ENCODE measurements around the gene HEY2. TPM values are rescaled to one million over a fixed set of nuclear protein-coding genes. Genes with fewer than 3 reads are reported as not detected.
"Not testable (repeated sequence)": the region's sequence is repeated elsewhere in the genome, so short reads cannot be mapped to it uniquely, and the experiment has no call there.

Gene HEY2
- total RNA-seq (10 to 100 TPM in 2 of 7 donors, 1 to 10 TPM in 5; 3.0 to 19.9 (median 5.5) TPM), polyA plus RNA-seq (10 to 100 TPM in 1 of 2 donors, 1 to 10 TPM in 1; 9.9 to 12.7 TPM)
- long read RNA-seq, donor 1, transcript HEY2-201 (5 exons, 2,678 nt) = major isoform, 9 of 27 reads
- long read RNA-seq, donor 1, partial matches to known transcripts = 18 of 27 reads
- long read RNA-seq, donor 1, other reads (novel, unspliced or antisense) = 0 of 27 reads
- long read RNA-seq, donor 2, transcript HEY2-202 (5 exons, 2,461 nt) = major isoform, 5 of 9 reads
- long read RNA-seq, donor 2, partial matches to known transcripts = 0 of 9 reads
- long read RNA-seq, donor 2, other reads (novel, unspliced or antisense) = 0 of 9 reads
- long read RNA-seq, donor 3, transcript HEY2-201 (5 exons, 2,678 nt) = major isoform, 10 of 17 reads
- long read RNA-seq, donor 3, partial matches to known transcripts = 0 of 17 reads
- long read RNA-seq, donor 3, other reads (novel, unspliced or antisense) = 7 of 17 reads

DNA sequence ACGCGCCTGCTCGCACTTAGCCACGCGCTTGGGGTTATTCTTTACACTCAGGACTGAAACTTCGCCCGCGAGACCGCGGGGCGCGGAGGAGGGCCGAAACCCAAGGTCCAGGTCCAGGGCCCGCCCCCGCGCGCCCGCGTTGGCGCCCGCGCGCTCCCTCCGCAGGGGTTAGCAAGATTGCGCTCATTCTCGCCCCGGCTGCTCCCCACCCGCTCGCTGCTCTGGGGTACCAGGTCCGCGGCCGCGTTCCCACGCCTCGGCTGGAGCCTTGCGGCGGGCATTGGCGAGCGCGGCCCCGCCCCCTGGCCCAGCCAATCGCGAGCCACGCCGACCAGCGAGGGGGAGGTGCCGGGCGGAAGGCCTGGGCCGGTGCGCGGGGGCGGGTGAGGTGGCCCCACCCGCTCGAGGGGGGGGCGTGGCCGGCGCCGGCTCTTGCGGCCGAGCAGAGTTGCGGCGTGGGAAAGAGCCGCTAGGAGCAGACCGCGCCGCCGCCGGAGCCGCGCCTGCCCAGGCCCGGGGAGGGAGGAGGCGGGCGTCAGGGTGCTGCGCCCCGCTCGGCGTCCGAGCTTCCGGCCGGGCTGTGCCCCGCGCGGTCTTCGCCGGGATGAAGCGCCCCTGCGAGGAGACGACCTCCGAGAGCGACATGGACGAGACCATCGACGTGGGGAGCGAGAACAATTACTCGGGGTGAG is at the start of gene HEY2:
Gene HEY2, plus strand, starts transcription at position 460 of the 692 bp plus-strand sequence. Its CDS starts 145 bp downstream, at position 605.
- peaks cover 4% of the 10 kb centered on the region for H3K4me1 ChIP-seq (ENCODE audit: insufficient read depth)
- H3K27ac ChIP-seq = peak within 1 kb of the TSS; percentile 85 to 93
- peak within 1 kb of the TSS; percentile 77 for H3K4me3 ChIP-seq
- 0 to 1% (median 0%) methylated on average over 43 to 95 of the region's 95 CpGs for WGBS, 3 donors
- H3K9me3 ChIP-seq = no peaks in the 10 kb centered on the region
- DNase-seq = peak; percentile 93 to 97 (median 96)
- intact Hi-C loops (cut with DNase I) = loop anchor here in 1 of 4 donors (10.0 kb wide), 1 partner anchor 595 kb away; the partner anchor contains the start of gene TPD52L1
- no peaks in the 10 kb centered on the region for H3K27me3 ChIP-seq
- TF ChIP-seq POLR2A (IDR thresholded peaks at IDR 0.05) = peak; percentile 75
- TF ChIP-seq CTCF (IDR thresholded peaks at IDR 0.05) = peak in 2 of 3 donors; percentile 33 to 55
- peak; percentile 7 for TF ChIP-seq EP300 (IDR thresholded peaks at IDR 0.05)
- H3K36me3 ChIP-seq = no peaks in the 10 kb centered on the region

GRCh38 chr6:125700581-125701353 is 48.7 kb upstream of the HEY2 start:
- DNase-seq = no peak
- Histone ChIP-seq H3K4me1 (ENCODE audit: insufficient read depth) (no peaks in the 10 kb centered on the region), H3K9me3 (no peaks in the 10 kb centered on the region), H3K4me3 (no peak overlapping the region), H3K27ac (no peak overlapping the region), H3K27me3 (no peaks in the 10 kb centered on the region), H3K36me3 (no peaks in the 10 kb centered on the region)
- WGBS, 3 donors = 76 to 83% (median 77%) methylated on average over 3 of the region's 3 CpGs
- TF ChIP-seq CTCF (IDR thresholded peaks at IDR 0.05) (no peak), POLR2A (IDR thresholded peaks at IDR 0.05) (no peak), EP300 (IDR thresholded peaks at IDR 0.05) (no peak)
- intact Hi-C loops (cut with DNase I) = no loop called here

DNA sequence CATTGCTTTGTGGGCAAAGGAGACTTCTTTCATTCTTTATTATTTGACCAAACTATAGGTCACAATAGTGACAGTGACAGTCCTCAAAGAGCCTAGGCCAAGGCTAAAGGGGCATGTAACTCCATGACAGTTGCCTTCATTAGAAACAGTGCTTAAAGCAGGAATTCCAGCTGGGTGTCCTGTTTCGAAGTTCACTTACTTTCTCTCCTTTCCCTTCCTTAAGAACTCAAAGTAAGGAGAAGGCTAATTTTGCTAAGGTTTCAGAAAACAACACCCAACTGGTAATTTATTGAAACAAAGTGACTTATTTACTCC is 48.1 kb upstream of the HEY2 start:
- no peaks in the 10 kb centered on the region for H3K9me3 ChIP-seq
- no peaks in the 10 kb centered on the region for H3K4me1 ChIP-seq (ENCODE audit: insufficient read depth)
- no peak overlapping the region for H3K4me3 ChIP-seq
- TF ChIP-seq EP300 (IDR thresholded peaks at IDR 0.05) (no peak), POLR2A (IDR thresholded peaks at IDR 0.05) (no peak), CTCF (IDR thresholded peaks at IDR 0.05) (no peak)
- no peaks in the 10 kb centered on the region for H3K27me3 ChIP-seq
- H3K27ac ChIP-seq = no peak overlapping the region
- DNase-seq = no peak
- WGBS, 3 donors = 75 to 90% (median 88%) methylated on average over 1 of the region's 1 CpG
- no peaks in the 10 kb centered on the region for H3K36me3 ChIP-seq
- intact Hi-C loops (cut with DNase I) = no loop called here

GRCh38 chr6:125703882-125704281 is 45.5 kb upstream of the HEY2 start:
- H3K4me3 ChIP-seq; H3K9me3 ChIP-seq; H3K36me3 ChIP-seq; DNase-seq; intact Hi-C loops (cut with DNase I); H3K27me3 ChIP-seq; H3K27ac ChIP-seq; H3K4me1 ChIP-seq (ENCODE audit: insufficient read depth): not testable (repeated sequence)
- WGBS, 3 donors = 91 to 100% (median 93%) methylated on average over 2 to 3 of the region's 5 CpGs

All from ovary (tissue), 10 donors.